ENCODE measurements around the gene USP17L19. TPM values are rescaled to one million over a fixed set of nuclear protein-coding genes. Genes with fewer than 3 reads are reported as not detected.
"Not testable (repeated sequence)": the region's sequence is repeated elsewhere in the genome, so short reads cannot be mapped to it uniquely, and the experiment has no call there.

Gene USP17L19
- total RNA-seq, 4 donors from 2014 or later = not detected

- H3K4me3 ChIP-seq; H3K9me3 ChIP-seq; H3K27ac ChIP-seq; intact Hi-C loops (cut with DNase I); H3K36me3 ChIP-seq; H3K27me3 ChIP-seq; DNase-seq; H3K4me1 ChIP-seq: not testable (repeated sequence)
- no CpG with 5 or more reads among the region's 13 CpGs for WGBS, 2 donors
Observed at GRCh38 chr4:9262572-9262971, 9.4 kb downstream of the USP17L19 start, which contains the start of gene USP17L21. Gene USP17L21, plus strand, starts transcription at chr4:9262872. Its CDS starts 0 bp downstream, at chr4:9262872.

GRCh38 chr4:9267319-9267718 lies 14.1 kb downstream of the USP17L19 start, which contains the start of gene USP17L22:
Gene USP17L22, plus strand, starts transcription at chr4:9267619. Its CDS starts 0 bp downstream, at chr4:9267619.
- H3K36me3 ChIP-seq; H3K4me3 ChIP-seq; intact Hi-C loops (cut with DNase I); H3K27me3 ChIP-seq; H3K9me3 ChIP-seq; H3K4me1 ChIP-seq; DNase-seq; H3K27ac ChIP-seq: not testable (repeated sequence)
- no CpG with 5 or more reads among the region's 15 CpGs for WGBS, 2 donors

GRCh38 chr4:9271719-9272118 lies 18.5 kb downstream of the USP17L19 start:
- H3K4me3 ChIP-seq; H3K36me3 ChIP-seq; H3K4me1 ChIP-seq; intact Hi-C loops (cut with DNase I); DNase-seq; H3K27me3 ChIP-seq; H3K9me3 ChIP-seq; H3K27ac ChIP-seq: not testable (repeated sequence)
- WGBS, 2 donors = 84 to 86% methylated on average over 8 of the region's 10 CpGs

Other genes with a start within 250 kb of the USP17L19 start
- gene FAM90A26, start 83.0 kb upstream of the USP17L19 start, total RNA-seq = not detected
- not detected for gene USP17L10, start 42.7 kb upstream of the USP17L19 start, total RNA-seq
- gene USP17L11, start 38.0 kb upstream of the USP17L19 start, total RNA-seq = not detected
- gene USP17L12, start 33.2 kb upstream of the USP17L19 start, total RNA-seq = not detected
- gene USP17L13, start 28.5 kb upstream of the USP17L19 start, total RNA-seq = not detected
- not detected for gene USP17L15, start 19.0 kb upstream of the USP17L19 start, total RNA-seq
- not detected for gene USP17L17, start 9.5 kb upstream of the USP17L19 start, total RNA-seq
- gene USP17L18, start 4.7 kb upstream of the USP17L19 start, total RNA-seq = not detected
- gene USP17L20, start 4.7 kb downstream of the USP17L19 start, total RNA-seq = not detected
- not detected for gene USP17L21, start 9.5 kb downstream of the USP17L19 start, total RNA-seq
- gene USP17L22, start 14.2 kb downstream of the USP17L19 start, total RNA-seq = not detected
- not detected for gene USP17L24, start 71.8 kb downstream of the USP17L19 start, total RNA-seq
- not detected for gene USP17L25, start 76.5 kb downstream of the USP17L19 start, total RNA-seq
- not detected for gene USP17L26, start 81.3 kb downstream of the USP17L19 start, total RNA-seq
- not detected for gene USP17L5, start 86.0 kb downstream of the USP17L19 start, total RNA-seq
- gene USP17L27, start 90.8 kb downstream of the USP17L19 start, total RNA-seq = not detected
- not detected for gene USP17L28, start 95.5 kb downstream of the USP17L19 start, total RNA-seq
- not detected for gene USP17L29, start 100.3 kb downstream of the USP17L19 start, total RNA-seq
- not detected for gene USP17L30, start 109.8 kb downstream of the USP17L19 start, total RNA-seq
- not detected for gene DEFB131A, start 191.0 kb downstream of the USP17L19 start, total RNA-seq

All from esophagus squamous epithelium (tissue), 5 donors.